Upper lobe of right lung (tissue), 1 donor: Measurements from ENCODE around the gene TNNI3. TPM values are rescaled to one million over a fixed set of nuclear protein-coding genes. Genes with fewer than 3 reads are reported as not detected.

Experiments used
- ATAC-seq: fragments of 200-7000 bp; cut with Tn5 transposase; one replicate; pipeline ENCODE4 v1.9.1; 2020; ENCODE audit warnings: mild to moderate bottlenecking, moderate library complexity
- DNase-seq: peaks from one replicate; pipeline ENCODE4 v3.0.0-alpha.2; 2020
- H3K27ac ChIP-seq: fragments of 200-600 bp; one replicate; pipeline ENCODE4 v1.8.0; 2022
- H3K27me3 ChIP-seq: fragments of 200-600 bp; one replicate; pipeline ENCODE4 v1.8.0; 2022; ENCODE audit warnings: mild to moderate bottlenecking
- H3K36me3 ChIP-seq: fragments of 200-600 bp; one replicate; pipeline ENCODE4 v1.8.0; 2022
- H3K4me1 ChIP-seq: fragments of 200-600 bp; one replicate; pipeline ENCODE4 v1.8.0; 2022
- H3K4me3 ChIP-seq: fragments of 200-600 bp; one replicate; pipeline ENCODE4 v1.8.0; 2022; ENCODE audit warnings: mild to moderate bottlenecking
- H3K9me3 ChIP-seq: fragments of 200-600 bp; one replicate; pipeline ENCODE4 v1.8.0; 2022
- intact Hi-C: fragments of 100-400 bp; cut with DNase I; formaldehyde crosslinking; loops from one replicate; pipeline ENCODE4 v1.11.0; 2022
- total RNA-seq: library from RNA; stranded (reverse); fragmentation: NEBNext Ultra II Directional; extraction: Animal tissue kit (Norgen Biotek cat#: 25700); gene quantifications from one replicate; pipeline ENCODE4 v1.2.1, GENCODE V29; 2021
- TF ChIP-seq, protein P1 (sequence below): fragments of 200-600 bp; IDR thresholded peaks from one replicate; pipeline ENCODE4 v1.8.0; 2022; ENCODE audit warnings: antibody characterized with exemption
- donor health status: DM: no; HTN: yes; CAD: no; lungs with severe emphysema.

The TNNI3 gene
- total RNA-seq, 1 donor from 2014 or later = not detected

DNA sequence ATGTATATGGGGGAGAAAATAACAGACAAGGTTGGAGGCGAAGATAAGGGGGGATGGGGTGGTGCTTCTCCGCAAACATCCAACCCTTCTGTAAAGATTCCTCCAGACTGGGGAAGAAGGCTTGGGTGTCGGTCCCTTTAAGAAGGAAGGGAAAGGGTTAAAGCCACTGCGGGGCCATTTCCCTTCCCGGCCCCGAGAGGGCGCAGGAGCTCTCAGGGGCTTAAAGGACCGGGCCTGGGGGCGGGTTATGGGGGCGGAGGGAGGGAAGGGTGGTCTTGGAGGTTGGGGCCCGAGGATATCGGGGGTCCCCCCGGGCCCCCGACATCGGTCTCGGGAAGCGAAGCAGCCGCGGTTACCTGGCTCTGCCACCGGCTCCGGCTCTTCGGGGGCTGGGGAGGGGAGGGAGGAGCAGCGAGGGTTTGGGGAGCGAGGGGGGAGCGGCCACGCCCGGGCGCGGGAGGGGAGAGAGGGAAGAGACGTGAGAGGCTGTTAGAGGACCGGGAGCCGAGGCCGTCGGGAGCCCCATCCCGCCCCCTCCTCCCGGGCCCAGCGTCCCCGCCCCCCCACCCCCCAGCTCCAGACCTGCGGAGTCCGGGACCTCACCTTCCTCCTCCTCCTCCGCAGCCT, 11.3 kb downstream of the TNNI3 start:
- intact Hi-C loops = no loop called here
- Histone ChIP-seq H3K36me3 (no peaks in the 10 kb centered on the region), H3K27ac (no peak overlapping the region), H3K4me1 (no peaks in the 10 kb centered on the region), H3K9me3 (no peaks in the 10 kb centered on the region), H3K4me3 (no peak overlapping the region), H3K27me3 (peaks cover 65% of the 10 kb centered on the region)
- ATAC-seq (peak; percentile 22), DNase-seq (no peak)
- TF ChIP-seq, protein P1, sequence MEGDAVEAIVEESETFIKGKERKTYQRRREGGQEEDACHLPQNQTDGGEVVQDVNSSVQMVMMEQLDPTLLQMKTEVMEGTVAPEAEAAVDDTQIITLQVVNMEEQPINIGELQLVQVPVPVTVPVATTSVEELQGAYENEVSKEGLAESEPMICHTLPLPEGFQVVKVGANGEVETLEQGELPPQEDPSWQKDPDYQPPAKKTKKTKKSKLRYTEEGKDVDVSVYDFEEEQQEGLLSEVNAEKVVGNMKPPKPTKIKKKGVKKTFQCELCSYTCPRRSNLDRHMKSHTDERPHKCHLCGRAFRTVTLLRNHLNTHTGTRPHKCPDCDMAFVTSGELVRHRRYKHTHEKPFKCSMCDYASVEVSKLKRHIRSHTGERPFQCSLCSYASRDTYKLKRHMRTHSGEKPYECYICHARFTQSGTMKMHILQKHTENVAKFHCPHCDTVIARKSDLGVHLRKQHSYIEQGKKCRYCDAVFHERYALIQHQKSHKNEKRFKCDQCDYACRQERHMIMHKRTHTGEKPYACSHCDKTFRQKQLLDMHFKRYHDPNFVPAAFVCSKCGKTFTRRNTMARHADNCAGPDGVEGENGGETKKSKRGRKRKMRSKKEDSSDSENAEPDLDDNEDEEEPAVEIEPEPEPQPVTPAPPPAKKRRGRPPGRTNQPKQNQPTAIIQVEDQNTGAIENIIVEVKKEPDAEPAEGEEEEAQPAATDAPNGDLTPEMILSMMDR = peak; percentile 27

DNA sequence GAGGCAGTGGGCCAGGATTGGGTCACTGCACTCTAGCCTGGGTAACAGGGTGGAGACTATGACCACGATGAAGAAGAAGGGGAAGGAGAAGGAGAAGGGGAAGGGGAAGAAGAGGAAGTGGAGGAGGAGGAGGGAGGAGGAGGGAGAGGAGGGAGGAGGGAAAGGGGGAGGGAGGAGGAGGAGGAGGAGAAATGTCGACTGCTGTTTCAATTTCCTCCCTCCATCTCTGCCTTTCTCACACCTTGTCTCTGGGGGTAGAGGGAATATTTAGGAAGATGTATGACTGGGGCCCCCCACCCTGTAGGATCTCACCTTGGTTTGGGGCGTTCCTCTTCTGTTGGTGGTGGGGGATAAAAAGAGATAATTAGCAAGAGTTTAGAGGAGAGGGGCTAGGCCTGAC, 12.3 kb downstream of the TNNI3 start:
- intact Hi-C loops = no loop called here
- no peaks in the 10 kb centered on the region for H3K36me3 ChIP-seq
- H3K27me3 ChIP-seq = peaks cover 73% of the 10 kb centered on the region
- H3K27ac ChIP-seq = no peak overlapping the region
- H3K4me3 ChIP-seq = no peak overlapping the region
- no peaks in the 10 kb centered on the region for H3K9me3 ChIP-seq
- TF ChIP-seq, protein P1 = no peak
- ATAC-seq = peak; percentile 71
- H3K4me1 ChIP-seq = no peaks in the 10 kb centered on the region
- no peak for DNase-seq

DNA sequence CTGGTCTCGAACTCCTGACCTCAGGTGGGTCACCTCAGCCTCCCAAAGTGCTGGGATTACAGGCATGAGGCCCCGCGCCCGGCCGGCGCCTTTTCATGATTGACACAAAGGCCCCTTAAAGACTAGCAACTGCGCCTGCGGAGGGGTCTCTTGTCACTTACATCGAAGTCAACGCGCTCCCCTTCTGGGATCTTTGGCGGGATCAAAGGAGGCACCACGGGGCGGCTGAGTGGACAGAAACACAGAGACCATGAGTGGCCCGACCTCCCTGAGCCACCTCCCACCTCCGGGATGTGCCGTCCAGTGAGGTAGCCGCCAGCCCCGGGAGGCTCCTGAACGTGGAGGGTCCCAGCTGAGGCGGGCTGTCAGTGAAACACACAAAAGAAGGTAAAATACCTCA, 15.8 kb downstream of the TNNI3 start:
- Histone ChIP-seq H3K4me1 (no peaks in the 10 kb centered on the region), H3K36me3 (no peaks in the 10 kb centered on the region), H3K9me3 (no peaks in the 10 kb centered on the region), H3K27me3 (peaks cover 58% of the 10 kb centered on the region), H3K27ac (no peak overlapping the region), H3K4me3 (no peak overlapping the region)
- DNase-seq (no peak), ATAC-seq (no peak)
- intact Hi-C loops = loop anchor here (5.0 kb wide), 1 partner anchor 361 kb away; no protein-coding TSS in a partner anchor
- TF ChIP-seq, protein P1 = no peak

DNA sequence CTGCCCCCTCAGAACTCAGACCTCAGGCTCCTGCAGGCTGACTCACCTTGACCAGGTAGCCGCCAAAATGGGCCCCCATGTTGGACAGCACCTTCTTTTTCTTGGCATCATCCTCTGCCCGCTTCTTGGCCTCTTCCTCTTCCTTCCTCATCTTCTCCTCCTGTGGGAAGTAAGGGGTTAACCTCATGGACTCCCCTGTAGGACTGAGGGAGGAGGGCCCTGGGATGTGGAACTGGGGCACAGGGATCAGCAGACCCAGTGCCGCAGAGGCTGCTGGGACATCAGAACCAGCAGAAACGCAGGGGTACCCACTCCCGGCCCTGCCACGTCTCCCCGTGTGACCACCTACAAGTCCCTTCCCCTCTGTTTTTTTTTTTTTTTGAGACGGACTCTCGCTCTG, 19.6 kb downstream of the TNNI3 start:
- Histone ChIP-seq H3K36me3 (no peaks in the 10 kb centered on the region), H3K27me3 (peaks cover 40% of the 10 kb centered on the region), H3K4me3 (no peak overlapping the region), H3K27ac (no peak overlapping the region), H3K4me1 (no peaks in the 10 kb centered on the region), H3K9me3 (no peaks in the 10 kb centered on the region)
- DNase-seq (no peak), ATAC-seq (no peak)
- intact Hi-C loops = no loop called here
- TF ChIP-seq, protein P1 = no peak

DNA sequence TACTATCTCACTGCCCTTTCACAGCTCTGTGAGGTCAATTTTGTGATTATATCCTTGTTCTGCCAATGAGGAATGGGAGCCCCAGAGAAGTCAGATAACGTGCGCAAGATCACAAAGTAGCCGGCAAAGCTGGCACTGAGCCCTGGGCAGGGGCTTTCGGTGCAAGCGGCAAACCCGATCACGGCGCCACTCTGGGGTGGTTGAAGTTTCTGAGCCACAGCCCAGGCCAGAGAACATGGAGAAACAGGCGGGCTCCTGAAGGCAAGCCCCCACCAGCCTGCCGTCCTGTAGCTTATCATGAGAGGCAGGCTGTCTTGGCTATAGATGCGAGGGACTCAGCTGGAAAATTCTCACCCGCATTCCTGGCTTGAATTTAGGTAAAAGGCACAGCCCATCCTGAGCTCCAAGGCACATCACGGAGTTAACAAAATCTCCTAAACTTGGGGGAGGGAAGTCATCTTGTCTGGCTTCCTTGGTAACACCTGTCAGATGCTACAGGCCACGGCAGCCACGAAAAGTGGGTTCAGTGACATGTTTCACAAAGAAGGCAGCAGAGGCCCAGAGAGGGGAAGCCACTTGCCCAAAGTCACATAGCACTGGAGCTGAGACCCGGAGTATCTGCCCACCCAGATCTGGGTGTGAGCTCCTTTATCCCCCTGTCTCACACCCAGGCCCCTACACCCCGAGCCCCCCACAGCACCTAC, 21.0 kb downstream of the TNNI3 start:
- H3K27ac ChIP-seq = no peak overlapping the region
- peaks cover 38% of the 10 kb centered on the region for H3K27me3 ChIP-seq
- no peak overlapping the region for H3K4me3 ChIP-seq
- no peak for ATAC-seq
- no peaks in the 10 kb centered on the region for H3K9me3 ChIP-seq
- no peaks in the 10 kb centered on the region for H3K36me3 ChIP-seq
- H3K4me1 ChIP-seq = no peaks in the 10 kb centered on the region
- intact Hi-C loops = no loop called here
- DNase-seq = no peak
- TF ChIP-seq, protein P1 = no peak
